ENCODE results near the gene USP2.
A peak's percentile ranks its signal among the peaks of the same experiment; 100 is the strongest.

USP2 gene

GRCh38 chr11:119341222-119342022 lies 40.1 kb downstream of the USP2 start:
- Histone ChIP-seq H3K79me2 (ENCODE audit: low read length) (no peaks in the 10 kb centered on the region), H4K20me1 (ENCODE audit: insufficient read depth, low read length) (no peaks in the 10 kb centered on the region), H3K27ac (ENCODE audit: low read length) (no peak overlapping the region), H3K4me1 (ENCODE audit: low read length) (0 out of 2 replicates have a peak, but pooled peaks cover 5% of the 10 kb centered on the region), H3K9me3 (replicated peaks; ENCODE audit: insufficient read depth, low read length) (no peaks in the 10 kb centered on the region), H3F3A (ENCODE audit: insufficient read depth, low read length) (no peaks in the 10 kb centered on the region), H3K4me2 (ENCODE audit: low read depth, low read length) (no peak overlapping the region), H3K9ac (ENCODE audit: low read length) (no peak overlapping the region), H3K4me3 (ENCODE audit: low read length) (no peak overlapping the region), H3K27me3 (replicated peaks; ENCODE audit: insufficient read depth, low read length) (peaks cover 64% of the 10 kb centered on the region), H3K9me2 (replicated peaks; ENCODE audit: insufficient read depth, low read length) (no peaks in the 10 kb centered on the region), H2AFZ (ENCODE audit: low read length) (no peak overlapping the region), H3K36me3 (replicated peaks; ENCODE audit: insufficient read depth, low read length) (no peaks in the 10 kb centered on the region)
- no peak for DNase-seq
- no peak for TF ChIP-seq CTCF (IDR thresholded peaks at IDR 0.05; ENCODE audit: low read length)

- no peaks in the 10 kb centered on the region for H3F3A ChIP-seq (ENCODE audit: insufficient read depth, low read length)
- H3K27me3 ChIP-seq (replicated peaks; ENCODE audit: insufficient read depth, low read length): peaks cover 55% of the 10 kb centered on the region
- 0 out of 2 replicates have a peak, but pooled peaks cover 7% of the 10 kb centered on the region for H3K4me1 ChIP-seq (ENCODE audit: low read length)
- no peak for DNase-seq
- H3K79me2 ChIP-seq (ENCODE audit: low read length): peaks cover 5% of the 10 kb centered on the region
- no peak within 1 kb of the TSS for H3K27ac ChIP-seq (ENCODE audit: low read length)
- H3K9me2 ChIP-seq (replicated peaks; ENCODE audit: insufficient read depth, low read length): no peaks in the 10 kb centered on the region
- no peaks in the 10 kb centered on the region for H3K36me3 ChIP-seq (replicated peaks; ENCODE audit: insufficient read depth, low read length)
- no peaks in the 10 kb centered on the region for H4K20me1 ChIP-seq (ENCODE audit: insufficient read depth, low read length)
- H2AFZ ChIP-seq (ENCODE audit: low read length): 0 out of 2 replicates have a peak within 1 kb of the TSS, but pooled peaks have one; percentile 7
- H3K9me3 ChIP-seq (replicated peaks; ENCODE audit: insufficient read depth, low read length): no peaks in the 10 kb centered on the region
- H3K4me2 ChIP-seq (ENCODE audit: low read depth, low read length): peak within 1 kb of the TSS; percentile 47; the same call in 1 of the 2 replicates
- H3K4me3 ChIP-seq (ENCODE audit: low read length): no peak within 1 kb of the TSS
- TF ChIP-seq EZH2 (optimal IDR thresholded peaks at IDR 0.05; ENCODE audit: low read depth, low read length) (no peak), EZH2phosphoT487 (IDR thresholded peaks at IDR 0.05; ENCODE audit: low read length) (no peak), CTCF (IDR thresholded peaks at IDR 0.05; ENCODE audit: low read length) (no peak)
- H3K9ac ChIP-seq (ENCODE audit: low read length): no peak within 1 kb of the TSS
These were observed 40.9 kb downstream of the USP2 start, which contains the start of gene C1QTNF5 for GRCh38 chr11:119340335-119341221. TSS of gene C1QTNF5 (minus strand) at chr11:119340883. CDS start at chr11:119340397, 486 bp downstream.

GRCh38 chr11:119339589-119340334 lies 41.7 kb downstream of the USP2 start:
- no peak for DNase-seq
- no peak overlapping the region for H3K27ac ChIP-seq (ENCODE audit: low read length)
- 0 out of 2 replicates have a peak overlapping the region, but pooled peaks have one; percentile 7 for H2AFZ ChIP-seq (ENCODE audit: low read length)
- H3K4me1 ChIP-seq (ENCODE audit: low read length): peaks cover 14% of the 10 kb centered on the region; the same call in 1 of the 2 replicates
- H3K4me3 ChIP-seq (ENCODE audit: low read length): no peak overlapping the region
- no peaks in the 10 kb centered on the region for H3K9me2 ChIP-seq (replicated peaks; ENCODE audit: insufficient read depth, low read length)
- H4K20me1 ChIP-seq (ENCODE audit: insufficient read depth, low read length): no peaks in the 10 kb centered on the region
- H3K9me3 ChIP-seq (replicated peaks; ENCODE audit: insufficient read depth, low read length): no peaks in the 10 kb centered on the region
- no peaks in the 10 kb centered on the region for H3F3A ChIP-seq (ENCODE audit: insufficient read depth, low read length)
- TF ChIP-seq EZH2phosphoT487 (IDR thresholded peaks at IDR 0.05; ENCODE audit: low read length): no peak
- TF ChIP-seq CTCF (IDR thresholded peaks at IDR 0.05; ENCODE audit: low read length): peak; percentile 60
- H3K9ac ChIP-seq (ENCODE audit: low read length): no peak overlapping the region
- H3K27me3 ChIP-seq (replicated peaks; ENCODE audit: insufficient read depth, low read length): peaks cover 47% of the 10 kb centered on the region
- peak overlapping the region; percentile 47; the same call in 1 of the 2 replicates for H3K4me2 ChIP-seq (ENCODE audit: low read depth, low read length)
- H3K79me2 ChIP-seq (ENCODE audit: low read length): peaks cover 13% of the 10 kb centered on the region
- no peaks in the 10 kb centered on the region for H3K36me3 ChIP-seq (replicated peaks; ENCODE audit: insufficient read depth, low read length)
